K562 (cell line): ENCODE data around the gene ANKRD13C. TPM values are rescaled to one million over a fixed set of nuclear protein-coding genes. Genes with fewer than 3 reads are reported as not detected.

Source experiments
- CSDE1 ChIP-seq, 2 experiments: fragments of 450-650 bp; IDR thresholded peaks; 2 replicates each; pipeline ENCODE4 v1.6.1; 2016; ENCODE audit warnings: mild to moderate bottlenecking in 1 of 2
- EP300 ChIP-seq: IDR thresholded peaks from 2 replicates; pipeline ENCODE4 v1.6.1; 2012; ENCODE audit warnings: low read length, improper control_type of control experiment
- ETV5 ChIP-seq: sonication (generic); formaldehyde crosslinking; IDR thresholded peaks from 2 replicates; pipeline ENCODE4 v1.4.0; 2020; ENCODE audit warnings: low read depth, mild to moderate bottlenecking, missing genetic modification reagents
- FOSL1 ChIP-seq: fragments of 200-800 bp; sonication (Bioruptor generic); conservative IDR thresholded peaks from 2 replicates; pipeline ENCODE4 v1.6.1; 2016; ENCODE audit warnings: missing genetic modification characterization, missing compliant biosample characterization
- MECOM ChIP-seq: fragments of 250-450 bp; sonication (Bioruptor Pico); IDR thresholded peaks from 2 replicates; pipeline ENCODE4 v1.8.0; 2022; ENCODE audit warnings: inconsistent platforms
- NFIX ChIP-seq: fragments of 250-450 bp; sonication (Bioruptor Pico); IDR thresholded peaks from 2 replicates; pipeline ENCODE4 v1.4.0; 2020; ENCODE audit warnings: low read depth, mild to moderate bottlenecking, moderate library complexity
- POLR2B ChIP-seq: fragments of 450-650 bp; IDR thresholded peaks from 2 replicates; pipeline ENCODE4 v1.6.1; 2018; ENCODE audit warnings: low read depth; ENCODE audit not compliant: partially characterized antibody
- RBM34 ChIP-seq: fragments of 200-400 bp; formaldehyde crosslinking; IDR thresholded peaks from 2 replicates; pipeline ENCODE4 v1.6.1; 2018; ENCODE audit warnings: low read length, borderline replicate concordance; ENCODE audit not compliant: insufficient read depth
- RNF2 ChIP-seq: sonication (generic); IDR thresholded peaks from 2 replicates; pipeline ENCODE4 v1.6.1; 2016
- STAG1 ChIP-seq: sonication (generic); formaldehyde crosslinking; IDR thresholded peaks from 2 replicates; pipeline ENCODE4 v1.5.0; 2020; ENCODE audit warnings: missing genetic modification reagents, borderline replicate concordance
- TCF7 ChIP-seq: sonication (generic); IDR thresholded peaks from 2 replicates; pipeline ENCODE4 v1.6.1; 2016; ENCODE audit warnings: antibody characterized with exemption, borderline replicate concordance
- ZFP1 ChIP-seq: fragments of 450-650 bp; formaldehyde crosslinking; IDR thresholded peaks from 2 replicates; pipeline ENCODE4 v1.4.0; 2020; ENCODE audit warnings: mild to moderate bottlenecking, mixed read lengths
- ZNF12 ChIP-seq: sonication (generic); formaldehyde crosslinking; IDR thresholded peaks from 2 replicates; pipeline ENCODE4 v1.4.0; 2020; ENCODE audit warnings: mild to moderate bottlenecking, missing genetic modification reagents
- ZNF212 ChIP-seq: fragments of 450-650 bp; formaldehyde crosslinking; IDR thresholded peaks from 2 replicates; pipeline ENCODE4 v1.4.0; 2020; ENCODE audit warnings: mild to moderate bottlenecking
- ZNF384 ChIP-seq: IDR thresholded peaks from 2 replicates; pipeline ENCODE4 v1.6.1; 2012; ENCODE audit warnings: low read depth, low read length, improper control_type of control experiment
- ZNF436 ChIP-seq: fragments of 250-450, 450-650 bp; sonication (Bioruptor Pico); formaldehyde crosslinking; IDR thresholded peaks from 2 replicates; pipeline ENCODE4 v1.7.0; 2020; ENCODE audit warnings: mild to moderate bottlenecking
- ZNF445 ChIP-seq: fragments of 250-450 bp; sonication (Bioruptor Pico); IDR thresholded peaks from 2 replicates; pipeline ENCODE4 v1.4.0; 2020; ENCODE audit warnings: low read depth, mild to moderate bottlenecking, moderate library complexity
- ZNF584 ChIP-seq: fragments of 200-800 bp; sonication (Bioruptor generic); IDR thresholded peaks from 2 replicates; pipeline ENCODE4 v1.6.1; 2016; ENCODE audit warnings: low read depth, mild to moderate bottlenecking, missing genetic modification characterization, missing compliant biosample characterization
- ZNF764 ChIP-seq: fragments of 250-450 bp; sonication (Bioruptor Pico); IDR thresholded peaks from 2 replicates; pipeline ENCODE4 v1.4.0; 2020; ENCODE audit warnings: low read depth, mild to moderate bottlenecking, moderate library complexity
- polyA plus RNA-seq, 8 experiments: library from polyadenylated mRNA; depleted of rRNA in 4 of 8; stranded (reverse) in 5 of 8; unstranded in 3 of 8; fragments of >200 nt; fragmentation: Nextera tagmentation in 2 of 8; fragmentation: Illumina TruSeq in 1 of 8; extraction: Ambion mirVana in 2 of 8; extraction: Trizol in 1 of 8; gene quantifications; 2 replicates each; pipeline versions ENCODE4 v1.2.1 to v1.2.3, GENCODE V29; 2011 to 2014; ENCODE audit warnings: inconsistent platforms in 1 of 8, missing spikeins in 1 of 8
- total RNA-seq, 7 experiments: library from RNA; depleted of rRNA in 6 of 7; stranded (reverse); fragments of >200 nt in 6 of 7; fragmentation: Illumina TruSeq in 2 of 7; extraction: Trizol in 2 of 7; gene quantifications; 2 replicates each; pipeline versions ENCODE4 v1.2.1 to v1.2.3, GENCODE V29; 2011 to 2021; ENCODE audit warnings: low replicate concordance in 1 of 7
- TF ChIP-seq, protein P1 (sequence below): fragments of 450-650 bp; IDR thresholded peaks from 2 replicates; pipeline ENCODE4 v1.6.1; 2014; ENCODE audit warnings: low read depth, mild to moderate bottlenecking, moderate library complexity, borderline replicate concordance
- TF ChIP-seq, protein P2 (sequence below), 3 experiments: fragments of 200-800 bp in 1 of 3; sonication (Bioruptor generic) in 1 of 3; sonication (generic) in 1 of 3; formaldehyde crosslinking in 1 of 3; IDR thresholded peaks; 2 replicates each; pipeline versions ENCODE4 v1.6.1 to v1.8.0; 2016 to 2022; ENCODE audit warnings: mild to moderate bottlenecking in 2 of 3, missing compliant biosample characterization in 2 of 3, missing genetic modification characterization in 2 of 3, missing genetic modification reagents in 1 of 3
- TF ChIP-seq, protein P3 (sequence below), 2 experiments: fragments of 450-650 bp in 1 of 2; IDR thresholded peaks; 2 replicates each; pipeline ENCODE4 v1.6.1; 2011 to 2017; ENCODE audit warnings: low read depth in 2 of 2, antibody characterized with exemption in 1 of 2, borderline replicate concordance in 1 of 2, low read length in 1 of 2, mild to moderate bottlenecking in 1 of 2, mixed read lengths in 1 of 2; ENCODE audit not compliant: control insufficient read depth in 1 of 2

Gene ANKRD13C
- total and polyA plus RNA-seq, 9 of the 15 experiments (the other 6 are each of a cell fraction or from before 2014, with no cell fraction given) = 3.4 to 22.8 (median 12.5) TPM

DNA sequence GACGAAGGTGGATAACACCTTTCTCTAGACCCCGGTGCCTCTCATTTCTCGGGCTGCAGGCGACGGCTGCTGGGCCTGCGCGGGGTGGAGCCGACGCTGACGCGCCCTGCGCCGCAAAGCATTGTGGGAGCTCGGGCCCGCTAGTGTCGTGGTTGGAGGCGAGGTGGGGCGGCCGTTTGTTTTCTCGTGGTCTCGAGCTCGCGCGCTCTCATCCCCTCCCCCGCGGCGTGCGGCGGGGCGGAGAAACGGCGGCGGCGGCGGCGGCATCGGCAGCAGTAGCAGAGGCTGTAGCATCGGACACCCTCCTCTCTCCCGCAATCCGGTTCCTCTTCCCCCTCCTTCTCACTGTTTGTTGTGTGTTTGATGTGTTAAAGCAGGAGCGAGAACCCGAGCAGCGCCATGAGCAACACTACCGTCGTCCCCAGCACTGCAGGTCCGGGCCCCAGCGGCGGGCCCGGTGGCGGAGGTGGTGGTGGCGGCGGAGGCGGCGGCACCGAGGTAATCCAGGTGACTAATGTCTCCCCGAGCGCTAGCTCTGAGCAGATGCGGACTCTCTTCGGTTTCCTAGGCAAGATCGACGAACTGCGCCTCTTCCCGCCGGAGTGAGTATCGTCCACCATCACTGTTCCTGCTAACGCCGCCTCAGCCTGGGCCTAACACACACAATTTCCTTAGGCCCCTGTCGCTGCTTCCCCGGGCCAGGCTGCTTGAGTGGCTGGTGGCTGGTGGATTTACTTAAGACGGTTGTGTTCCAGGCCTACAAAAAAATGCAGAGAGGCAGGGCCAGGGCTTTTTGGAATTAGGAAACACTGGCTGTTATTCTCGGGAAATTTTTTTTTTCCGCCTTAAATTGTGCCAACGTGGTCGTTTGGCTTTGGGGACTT is 133.0 kb downstream of the ANKRD13C start, which contains the start of gene SRSF11 (continued):
- TF ChIP-seq, protein P1, sequence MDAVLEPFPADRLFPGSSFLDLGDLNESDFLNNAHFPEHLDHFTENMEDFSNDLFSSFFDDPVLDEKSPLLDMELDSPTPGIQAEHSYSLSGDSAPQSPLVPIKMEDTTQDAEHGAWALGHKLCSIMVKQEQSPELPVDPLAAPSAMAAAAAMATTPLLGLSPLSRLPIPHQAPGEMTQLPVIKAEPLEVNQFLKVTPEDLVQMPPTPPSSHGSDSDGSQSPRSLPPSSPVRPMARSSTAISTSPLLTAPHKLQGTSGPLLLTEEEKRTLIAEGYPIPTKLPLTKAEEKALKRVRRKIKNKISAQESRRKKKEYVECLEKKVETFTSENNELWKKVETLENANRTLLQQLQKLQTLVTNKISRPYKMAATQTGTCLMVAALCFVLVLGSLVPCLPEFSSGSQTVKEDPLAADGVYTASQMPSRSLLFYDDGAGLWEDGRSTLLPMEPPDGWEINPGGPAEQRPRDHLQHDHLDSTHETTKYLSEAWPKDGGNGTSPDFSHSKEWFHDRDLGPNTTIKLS = peak; percentile 23; the same call in 1 of the 2 replicates
- TF ChIP-seq RBM34 (no peak), MECOM (CRISPR knock-in tag) (no peak), FOSL1 (tag) (no peak), ZNF436 (CRISPR knock-in tag) (no peak), ZFP1 (CRISPR knock-in tag) (no peak), ZNF764 (CRISPR knock-in tag) (no peak), ETV5 (CRISPR knock-in tag) (0 out of 2 replicates have a peak, but pooled peaks have one; percentile 30), POLR2B (peak; percentile 91), CSDE1 (IDR thresholded peaks at IDR 0.05) (no peak), ZNF12 (no peak), STAG1 (CRISPR knock-in tag) (no peak), RNF2 (peak; percentile 71), ZNF384 (no peak), ZNF445 (CRISPR knock-in tag) (no peak), NFIX (CRISPR knock-in tag) (no peak), EP300 (no peak), TCF7 (no peak), ZNF584 (no peak), ZNF212 (CRISPR knock-in tag) (no peak)
- TF ChIP-seq, protein P2, sequence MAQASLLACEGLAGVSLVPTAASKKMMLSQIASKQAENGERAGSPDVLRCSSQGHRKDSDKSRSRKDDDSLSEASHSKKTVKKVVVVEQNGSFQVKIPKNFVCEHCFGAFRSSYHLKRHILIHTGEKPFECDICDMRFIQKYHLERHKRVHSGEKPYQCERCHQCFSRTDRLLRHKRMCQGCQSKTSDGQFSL (CRISPR knock-in tag; IDR thresholded peaks at IDR 0.05) = no peak
- TF ChIP-seq, protein P2 (tag; IDR thresholded peaks at IDR 0.05) = no peak
- TF ChIP-seq, protein P3, sequence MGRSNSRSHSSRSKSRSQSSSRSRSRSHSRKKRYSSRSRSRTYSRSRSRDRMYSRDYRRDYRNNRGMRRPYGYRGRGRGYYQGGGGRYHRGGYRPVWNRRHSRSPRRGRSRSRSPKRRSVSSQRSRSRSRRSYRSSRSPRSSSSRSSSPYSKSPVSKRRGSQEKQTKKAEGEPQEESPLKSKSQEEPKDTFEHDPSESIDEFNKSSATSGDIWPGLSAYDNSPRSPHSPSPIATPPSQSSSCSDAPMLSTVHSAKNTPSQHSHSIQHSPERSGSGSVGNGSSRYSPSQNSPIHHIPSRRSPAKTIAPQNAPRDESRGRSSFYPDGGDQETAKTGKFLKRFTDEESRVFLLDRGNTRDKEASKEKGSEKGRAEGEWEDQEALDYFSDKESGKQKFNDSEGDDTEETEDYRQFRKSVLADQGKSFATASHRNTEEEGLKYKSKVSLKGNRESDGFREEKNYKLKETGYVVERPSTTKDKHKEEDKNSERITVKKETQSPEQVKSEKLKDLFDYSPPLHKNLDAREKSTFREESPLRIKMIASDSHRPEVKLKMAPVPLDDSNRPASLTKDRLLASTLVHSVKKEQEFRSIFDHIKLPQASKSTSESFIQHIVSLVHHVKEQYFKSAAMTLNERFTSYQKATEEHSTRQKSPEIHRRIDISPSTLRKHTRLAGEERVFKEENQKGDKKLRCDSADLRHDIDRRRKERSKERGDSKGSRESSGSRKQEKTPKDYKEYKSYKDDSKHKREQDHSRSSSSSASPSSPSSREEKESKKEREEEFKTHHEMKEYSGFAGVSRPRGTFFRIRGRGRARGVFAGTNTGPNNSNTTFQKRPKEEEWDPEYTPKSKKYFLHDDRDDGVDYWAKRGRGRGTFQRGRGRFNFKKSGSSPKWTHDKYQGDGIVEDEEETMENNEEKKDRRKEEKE (IDR thresholded peaks at IDR 0.05; ENCODE audit: borderline replicate concordance in 1 of 2, control insufficient read depth in 1 of 2, low read depth in 2 of 2, low read length in 1 of 2) = no peak
